ENCODE data around the gene PRMT7.

DNA sequence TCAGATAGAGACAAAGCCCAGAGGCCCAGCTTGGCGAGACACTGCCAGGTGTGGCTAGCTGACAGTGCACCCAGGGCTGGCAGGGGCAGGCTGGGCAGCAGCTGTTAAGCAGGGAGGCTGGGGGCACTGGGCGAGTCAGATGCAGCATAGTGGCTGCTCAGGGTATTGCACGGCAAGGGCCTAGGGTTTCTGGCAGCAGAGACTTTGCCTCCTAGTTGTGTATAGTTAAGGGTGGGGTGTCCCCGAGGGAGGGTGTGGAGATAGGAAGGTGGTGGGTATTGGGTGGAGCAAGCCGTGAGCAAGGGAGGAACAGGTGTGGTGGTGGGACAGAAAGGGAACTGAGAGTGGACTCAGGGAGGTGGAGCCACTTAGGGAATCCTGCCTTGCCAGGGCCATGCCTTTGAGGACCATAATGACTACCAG lies 71.5 kb downstream of the PRMT7 start:
- TF ChIP-seq TAF1 (IDR thresholded peaks at IDR 0.05; ENCODE audit: borderline replicate concordance, low read depth, low read length) (no peak), POLR2A (IDR thresholded peaks at IDR 0.05; ENCODE audit: low read depth, low read length) (no peak), POLR2AphosphoS5 (IDR thresholded peaks at IDR 0.05; ENCODE audit: low read depth, low read length) (no peak)
